SU-DHL-6 (cell line): ENCODE results near the gene CFAP69.

ENCODE experiments used
- EZH2phosphoT487 ChIP-seq: fragments of 200-600 bp; sonication (generic), shearing (Covaris generic); conservative IDR thresholded peaks from 2 replicates; pipeline ENCODE4 v1.6.1; 2018; ENCODE audit warnings: mild to moderate bottlenecking, antibody characterized with exemption, low read length, moderate library complexity, mixed read lengths
- TF ChIP-seq, protein P1 (sequence below): fragments of 200-600 bp; sonication (generic); IDR thresholded peaks from one replicate; pipeline ENCODE4 v1.5.1; 2017; ENCODE audit warnings: antibody characterized with exemption, mild to moderate bottlenecking, low read length, moderate library complexity; ENCODE audit not compliant: insufficient read depth, poor library complexity, severe bottlenecking

- TF ChIP-seq, protein P1, sequence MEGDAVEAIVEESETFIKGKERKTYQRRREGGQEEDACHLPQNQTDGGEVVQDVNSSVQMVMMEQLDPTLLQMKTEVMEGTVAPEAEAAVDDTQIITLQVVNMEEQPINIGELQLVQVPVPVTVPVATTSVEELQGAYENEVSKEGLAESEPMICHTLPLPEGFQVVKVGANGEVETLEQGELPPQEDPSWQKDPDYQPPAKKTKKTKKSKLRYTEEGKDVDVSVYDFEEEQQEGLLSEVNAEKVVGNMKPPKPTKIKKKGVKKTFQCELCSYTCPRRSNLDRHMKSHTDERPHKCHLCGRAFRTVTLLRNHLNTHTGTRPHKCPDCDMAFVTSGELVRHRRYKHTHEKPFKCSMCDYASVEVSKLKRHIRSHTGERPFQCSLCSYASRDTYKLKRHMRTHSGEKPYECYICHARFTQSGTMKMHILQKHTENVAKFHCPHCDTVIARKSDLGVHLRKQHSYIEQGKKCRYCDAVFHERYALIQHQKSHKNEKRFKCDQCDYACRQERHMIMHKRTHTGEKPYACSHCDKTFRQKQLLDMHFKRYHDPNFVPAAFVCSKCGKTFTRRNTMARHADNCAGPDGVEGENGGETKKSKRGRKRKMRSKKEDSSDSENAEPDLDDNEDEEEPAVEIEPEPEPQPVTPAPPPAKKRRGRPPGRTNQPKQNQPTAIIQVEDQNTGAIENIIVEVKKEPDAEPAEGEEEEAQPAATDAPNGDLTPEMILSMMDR = no peak
- TF ChIP-seq EZH2phosphoT487 = no peak
Observed at GRCh38 chr7:90244909-90245851, at the start of gene CFAP69.
